Activated CD8-positive, alpha-beta memory T cell treated with anti-CD3 and anti-CD28 coated beads for 4 hours (primary cell): Measurements from ENCODE around the gene FGF18.

Experiments
- DNase-seq, 2 donors: peaks; one replicate each; pipeline ENCODE4 v3.0.0-alpha.2; 2020; ENCODE audit warnings: low read depth in 2 of 2

FGF18 gene

DNA sequence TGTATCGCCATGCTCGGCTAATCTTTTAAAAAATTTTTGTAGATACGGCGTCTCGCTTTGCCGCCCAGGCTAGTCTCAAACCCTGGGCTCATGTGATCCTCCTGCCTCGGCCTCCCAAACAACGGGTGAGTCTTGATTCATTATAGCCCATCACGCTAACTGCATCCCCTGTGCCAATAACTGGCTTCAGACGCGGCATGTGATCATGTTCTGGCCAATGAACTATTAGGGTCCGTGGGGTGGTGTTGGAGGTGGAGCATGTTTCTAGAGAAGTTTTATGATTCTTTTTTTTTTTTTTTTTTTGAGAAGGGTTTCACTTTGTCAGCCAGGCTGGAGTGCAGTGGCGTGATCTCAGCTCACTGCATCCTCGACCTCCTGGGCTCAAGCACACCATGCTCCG is 51.0 kb downstream of the FGF18 start:
- no peak for DNase-seq

DNA sequence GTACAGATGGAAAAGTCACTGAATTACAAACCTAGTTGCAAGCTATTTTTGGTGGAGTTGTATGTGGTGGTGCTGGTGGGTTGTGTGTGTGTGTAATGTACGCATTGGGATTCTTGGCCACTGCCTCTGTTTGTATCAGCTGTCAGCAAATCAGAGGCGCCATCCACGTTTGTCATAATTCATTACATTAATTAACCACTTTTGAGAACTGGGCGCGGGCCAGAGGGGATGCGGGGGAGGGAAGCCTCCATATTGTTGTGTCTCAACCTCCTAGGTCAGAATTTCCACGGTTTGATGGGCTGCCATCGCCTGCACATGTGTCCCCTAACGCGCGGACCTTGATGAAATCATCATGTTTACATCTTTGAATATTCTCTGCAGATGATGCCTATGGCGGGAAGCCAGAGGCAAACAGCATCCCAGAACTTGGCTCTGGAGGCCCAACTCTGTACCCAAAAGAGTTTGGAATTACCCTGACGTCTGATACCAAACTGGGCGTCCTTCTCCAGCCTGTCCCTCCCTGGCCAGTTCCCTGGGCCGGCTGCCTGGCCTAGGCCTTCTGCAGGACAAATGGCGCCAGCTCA is 54.9 kb downstream of the FGF18 start:
- no peak for DNase-seq

DNA sequence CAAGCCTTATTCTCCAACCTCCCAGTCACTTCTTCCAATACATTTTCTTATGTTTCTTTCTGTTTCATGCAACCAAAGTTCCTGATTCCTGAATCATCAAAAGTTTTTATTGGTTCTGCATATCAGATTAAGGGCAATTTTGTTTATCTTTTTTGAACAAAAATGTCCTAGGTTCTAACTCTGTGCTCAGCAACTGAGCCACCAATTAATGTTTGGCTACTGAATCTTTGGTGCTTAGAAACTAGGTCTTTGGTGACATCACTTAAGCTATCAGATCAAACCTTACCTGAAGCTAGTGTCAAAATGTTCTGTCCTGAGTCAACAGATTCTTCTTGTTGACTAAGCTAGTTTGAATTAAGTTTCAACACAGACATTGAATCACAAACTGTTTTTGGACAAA is 56.1 kb downstream of the FGF18 start:
- DNase-seq = no peak

DNA sequence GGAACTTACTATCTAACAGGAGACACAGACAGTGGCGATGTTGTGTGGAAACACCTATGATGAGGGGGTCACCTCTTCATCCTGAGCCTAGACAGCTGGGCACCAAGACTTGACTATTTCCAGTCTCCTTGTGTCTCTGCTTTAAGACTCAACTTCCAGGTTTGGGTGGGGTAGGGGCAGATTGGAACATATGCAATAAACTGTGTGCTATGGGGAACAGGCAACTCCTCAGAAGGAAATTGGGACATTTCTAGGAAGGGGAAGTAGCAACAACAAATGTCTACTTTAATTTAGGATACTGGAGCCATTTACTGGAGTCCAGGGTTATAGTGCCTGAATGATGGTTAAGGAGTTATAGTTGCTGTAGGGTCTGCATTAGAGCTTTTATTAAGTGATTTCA is 57.3 kb downstream of the FGF18 start:
- no peak for DNase-seq

DNA sequence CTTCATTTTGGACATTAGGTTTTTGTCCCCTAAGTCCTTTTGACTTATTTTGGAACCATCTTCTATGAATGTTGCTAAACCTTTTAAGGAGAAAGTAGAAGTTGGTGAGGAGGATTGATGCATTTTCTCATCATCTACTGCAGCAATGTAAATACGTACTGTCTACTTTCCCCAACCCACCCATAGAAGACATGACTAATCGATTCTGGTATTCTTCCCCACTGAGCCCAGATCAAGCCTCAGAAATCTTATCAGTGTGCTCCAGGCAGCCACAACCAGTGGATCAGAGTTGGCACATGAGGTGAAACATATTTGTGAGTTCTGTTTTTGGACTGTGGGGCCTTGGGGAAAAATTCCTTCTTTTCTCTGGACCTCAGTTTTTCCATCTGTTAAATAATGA is 57.7 kb downstream of the FGF18 start:
- DNase-seq = no peak

DNA sequence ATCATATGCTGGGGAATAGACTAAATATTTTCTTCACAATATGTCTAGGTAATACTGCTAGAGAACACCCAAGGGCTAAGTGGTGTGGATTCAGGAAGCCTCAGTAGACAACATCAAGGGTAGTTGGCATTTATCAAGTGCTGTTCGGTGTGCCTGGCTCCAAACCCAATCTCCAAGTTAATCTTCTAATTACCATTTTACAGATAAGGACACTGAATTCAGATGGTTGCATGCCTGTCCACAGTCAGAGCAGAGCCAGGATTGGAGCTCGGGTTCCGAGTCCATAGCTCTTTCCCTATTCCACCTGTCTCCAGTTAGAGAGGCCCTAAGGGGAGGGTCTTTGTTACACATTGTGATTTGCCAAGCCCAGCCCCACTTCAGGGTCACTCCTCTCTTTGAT is 58.2 kb downstream of the FGF18 start:
- DNase-seq = no peak

DNA sequence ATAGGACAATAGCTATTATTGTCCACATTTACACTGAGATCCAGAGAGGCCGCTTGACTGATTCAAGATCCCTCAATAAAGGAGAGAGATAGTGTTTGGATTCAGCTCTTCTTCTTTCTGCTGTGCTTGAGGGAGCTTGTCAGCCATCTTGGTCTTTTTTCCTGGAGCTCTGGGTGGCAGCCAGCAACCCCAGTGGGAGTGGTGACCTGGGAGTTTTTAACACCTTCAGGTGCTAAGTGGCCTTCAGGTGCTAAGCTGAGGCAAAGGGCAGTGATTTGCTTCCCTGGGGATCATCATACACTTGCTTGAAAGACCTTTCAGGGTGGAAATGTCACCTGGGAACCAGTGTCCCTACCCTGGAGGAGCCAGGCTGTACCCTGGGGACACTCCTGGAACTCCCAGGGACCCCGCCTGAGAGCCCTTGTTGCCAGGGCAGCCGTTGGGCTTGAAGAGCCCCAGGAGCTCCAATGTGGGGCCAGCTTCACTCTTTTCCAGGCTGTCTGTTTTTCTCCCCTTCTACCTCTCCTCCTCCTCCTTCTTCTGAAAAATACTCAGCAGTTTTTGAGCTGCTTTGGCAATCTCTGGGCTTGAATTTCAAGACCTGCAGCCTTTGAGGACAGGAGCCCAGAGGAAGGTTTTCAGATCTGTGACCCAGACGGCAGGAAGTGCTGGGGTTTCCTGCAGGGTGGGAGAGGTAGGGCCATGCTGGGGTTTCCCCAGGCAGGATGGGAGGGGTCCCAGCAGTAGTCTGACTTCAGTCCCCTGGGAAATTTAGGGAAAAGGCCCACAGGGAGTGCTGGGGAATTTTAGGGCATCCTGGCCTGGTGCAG is 59.7 kb downstream of the FGF18 start:
- no peak for DNase-seq

DNA sequence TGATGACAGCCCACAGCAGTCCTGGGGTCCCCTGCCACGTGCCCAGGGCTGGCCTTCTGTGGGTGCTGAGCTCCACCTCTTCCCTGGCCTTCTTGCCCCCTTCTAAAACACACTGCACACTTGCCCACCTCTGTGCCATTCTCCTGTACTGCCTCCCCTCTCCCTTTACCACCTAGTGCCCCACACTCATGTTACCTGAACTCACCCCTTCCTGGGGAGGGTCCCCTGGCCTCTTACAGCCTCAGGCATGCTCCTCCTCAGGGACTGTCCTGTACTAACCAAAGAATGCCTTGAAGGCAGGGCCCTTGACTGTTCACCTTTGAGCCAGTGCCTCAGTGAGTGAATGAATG is 60.3 kb downstream of the FGF18 start:
- DNase-seq = no peak

DNA sequence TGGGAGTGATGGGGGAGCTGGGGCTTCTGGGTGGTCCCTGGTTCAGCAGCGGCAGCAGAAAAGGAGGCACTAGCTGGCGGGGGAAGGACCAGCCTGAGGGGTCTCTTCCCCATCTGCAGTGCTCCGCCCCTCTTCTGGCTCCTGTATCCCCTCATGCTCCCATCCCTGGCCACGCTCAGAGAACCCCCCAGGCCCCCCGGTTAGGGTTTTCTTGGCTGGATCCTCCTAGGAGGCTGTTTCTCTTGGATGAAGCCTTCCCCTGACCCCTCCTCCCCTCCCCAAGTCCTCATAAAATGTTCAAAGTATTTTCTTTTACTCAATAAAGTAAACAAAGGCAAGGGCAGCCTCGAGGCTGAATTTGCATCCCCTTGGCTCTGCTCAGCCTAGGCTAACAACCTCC is 60.8 kb downstream of the FGF18 start:
- no peak for DNase-seq

DNA sequence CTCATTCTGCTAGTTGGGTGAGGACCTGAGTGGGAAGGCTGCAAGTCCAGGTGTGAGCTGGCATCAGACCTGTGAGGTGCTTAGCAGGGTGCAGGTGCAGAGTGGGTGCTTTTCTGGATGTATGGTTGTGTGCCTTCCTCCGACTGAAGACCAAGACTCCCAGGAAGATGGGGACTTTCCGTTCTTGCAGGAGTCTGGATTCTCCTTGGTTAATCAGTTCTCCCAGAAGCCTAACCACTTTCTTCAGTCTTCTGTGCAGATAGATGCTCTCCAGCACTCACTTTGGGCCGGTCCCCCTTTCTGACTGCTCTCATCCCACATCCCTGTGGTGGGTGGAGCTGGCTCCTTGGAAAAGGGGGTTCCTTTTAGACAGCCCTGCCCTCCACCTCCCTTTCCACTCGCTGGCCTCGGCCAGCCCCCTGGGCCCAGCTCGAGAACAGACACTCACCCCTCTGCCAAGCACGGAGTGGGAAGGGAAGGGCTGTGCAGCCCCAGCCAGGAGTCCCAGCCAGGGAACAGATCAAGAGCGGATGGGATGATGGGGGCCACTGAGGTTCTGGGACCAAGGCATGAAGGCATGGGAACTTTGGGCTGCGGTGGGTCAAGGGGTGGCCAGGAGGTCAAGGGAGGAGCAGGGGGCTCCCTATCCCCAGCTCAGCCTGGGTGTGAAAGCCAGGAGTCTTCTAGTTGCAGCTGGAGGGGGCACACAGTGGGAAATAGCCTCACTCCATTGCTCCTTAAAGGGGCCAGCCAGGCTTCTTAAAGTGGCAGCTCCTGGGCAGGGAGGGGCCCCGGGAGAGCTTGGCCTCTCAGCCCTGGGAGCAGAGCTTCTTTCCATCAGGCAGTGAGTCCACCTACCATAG is 62.4 kb downstream of the FGF18 start:
- DNase-seq = no peak

DNA sequence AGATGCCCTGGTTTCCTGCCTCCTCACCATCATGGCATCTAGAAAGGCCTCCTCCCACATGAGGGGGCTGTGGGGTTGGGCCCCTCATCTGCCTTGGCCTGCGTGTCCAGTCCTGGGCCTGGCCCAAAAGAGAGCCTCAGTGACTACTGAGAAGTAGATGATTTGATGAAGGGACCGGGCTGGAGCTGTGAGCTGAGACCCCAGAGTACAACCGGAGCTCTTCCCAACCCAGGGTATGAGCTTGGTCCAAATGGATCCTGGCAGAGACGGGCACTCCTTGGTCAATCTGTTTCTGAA is 62.9 kb downstream of the FGF18 start:
- DNase-seq = no peak

DNA sequence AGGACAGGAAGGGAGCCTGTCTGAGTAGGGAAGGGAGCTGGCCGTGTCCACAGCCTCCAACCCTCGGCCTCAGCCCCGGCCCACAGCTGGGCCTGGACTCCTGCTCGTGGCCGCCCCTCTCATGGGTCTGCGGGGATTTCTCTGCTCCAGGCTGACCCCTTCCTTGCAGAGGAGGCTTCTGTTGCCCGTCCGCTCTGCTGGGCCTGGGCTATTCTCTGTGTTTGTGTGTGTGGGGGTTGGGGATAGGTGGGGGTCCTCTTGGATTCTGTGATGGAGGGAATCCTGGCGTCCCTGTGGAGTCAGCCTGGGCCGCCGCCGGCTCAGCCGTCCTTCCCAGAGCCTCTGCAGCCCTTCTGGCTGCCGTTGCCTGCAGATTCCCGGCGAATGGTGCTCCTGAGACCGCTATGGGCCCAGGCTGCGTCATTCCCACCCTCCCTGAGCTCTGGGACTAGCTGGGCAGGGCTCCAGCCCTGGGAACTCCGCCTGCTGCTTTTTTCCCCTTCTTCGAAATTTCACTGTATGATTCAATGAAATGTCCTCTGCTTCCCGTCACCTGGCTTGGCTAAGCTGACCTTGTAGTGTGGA is 64.2 kb downstream of the FGF18 start:
- no peak for DNase-seq

DNA sequence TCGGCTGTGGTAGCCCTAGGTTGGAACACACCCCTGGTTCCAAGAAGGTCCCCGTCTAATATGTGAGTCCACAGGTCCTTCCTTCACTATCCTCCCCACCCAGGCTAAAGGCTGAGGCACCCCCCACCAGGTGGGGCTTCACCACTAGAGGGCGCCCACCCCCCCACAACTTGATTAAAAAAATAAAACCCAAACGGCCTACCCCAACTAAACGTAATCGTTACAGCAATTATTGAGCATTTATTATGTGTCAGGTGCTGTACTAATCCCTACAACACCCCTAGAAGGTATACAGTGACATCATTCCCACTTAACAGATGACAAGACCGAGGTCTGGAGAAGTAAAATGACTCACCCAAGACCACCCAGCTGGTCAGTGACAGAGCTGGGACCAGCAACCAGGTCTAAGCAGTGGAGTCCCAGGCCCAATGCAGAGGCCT is 65.0 kb downstream of the FGF18 start:
- DNase-seq = peak; percentile 5 to 12

DNA sequence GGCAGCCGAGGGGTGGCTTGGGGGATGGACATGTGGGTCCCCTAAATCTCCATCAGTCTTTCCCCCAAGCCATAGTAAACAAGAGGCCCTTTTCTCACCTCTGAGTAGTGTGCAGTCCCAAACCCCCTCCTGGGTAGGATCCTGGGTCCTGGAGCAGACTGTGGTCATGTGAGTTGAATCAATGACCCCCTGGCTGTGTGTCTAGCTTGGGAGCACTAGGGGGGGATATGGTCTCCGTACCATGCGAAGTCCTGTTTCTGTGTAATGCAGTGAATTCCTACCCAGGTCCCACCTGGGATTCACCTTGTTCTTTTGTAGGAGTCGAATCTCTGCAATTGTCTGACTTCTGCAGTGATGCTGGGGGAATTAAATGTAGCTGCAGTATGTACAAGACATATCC is 66.2 kb downstream of the FGF18 start:
- no peak for DNase-seq

DNA sequence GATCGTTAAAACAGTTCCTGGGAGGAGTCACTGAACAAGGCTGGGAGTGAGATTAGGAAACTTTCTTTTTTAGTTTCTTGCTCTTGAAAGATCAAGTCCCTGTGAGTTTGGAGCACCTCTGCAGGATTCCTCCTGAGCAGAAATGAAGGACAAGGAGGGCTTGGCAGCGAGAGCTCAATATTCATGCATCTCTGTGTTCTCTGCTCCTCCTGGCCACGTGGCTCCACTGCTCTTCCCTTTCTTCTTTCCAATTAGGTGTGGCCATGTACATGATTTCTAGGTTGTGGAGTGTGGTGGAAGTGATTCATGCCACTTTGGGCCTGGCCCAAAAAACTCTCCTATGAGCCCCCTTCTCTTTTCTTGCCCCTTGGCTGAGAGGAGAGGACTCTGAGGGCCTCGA is 67.2 kb downstream of the FGF18 start:
- no peak for DNase-seq

DNA sequence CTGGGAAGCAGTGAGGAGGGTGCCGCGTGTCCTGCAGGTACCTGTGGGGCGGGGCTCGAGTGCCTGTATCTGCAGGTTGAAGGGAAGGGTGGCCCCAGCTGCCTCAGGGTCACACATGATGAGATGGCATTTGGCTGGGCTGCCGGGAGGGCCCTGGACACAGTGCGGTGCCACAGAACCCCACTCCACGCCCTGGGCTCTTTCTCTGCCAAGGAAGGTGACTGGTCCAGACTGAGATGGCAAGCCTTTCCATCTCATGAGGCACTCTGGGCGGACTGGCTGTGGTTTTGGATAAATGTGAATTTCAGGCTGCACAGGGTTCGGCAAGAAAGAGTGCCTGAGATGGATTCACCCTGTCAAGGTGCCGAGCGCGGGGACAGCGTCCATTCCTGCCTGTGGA is 69.4 kb downstream of the FGF18 start:
- no peak for DNase-seq

DNA sequence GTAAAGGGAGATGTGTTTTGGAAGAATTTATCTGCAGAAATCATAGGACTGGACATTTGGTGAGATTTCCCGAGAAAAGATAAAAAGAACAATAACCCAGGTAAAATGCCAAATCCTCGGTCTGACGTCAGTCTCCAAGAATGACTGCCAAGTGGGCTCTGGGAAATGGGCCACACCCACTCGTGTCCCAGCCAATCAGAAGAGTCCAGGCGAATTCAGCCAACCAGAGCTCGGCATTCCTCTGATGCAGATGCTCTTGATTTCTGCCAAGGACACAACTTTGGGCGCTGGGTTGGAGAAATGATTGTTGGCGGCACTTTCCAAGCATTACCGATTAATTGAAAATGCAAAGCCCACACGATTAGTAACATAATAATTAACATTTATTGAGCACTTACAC is 73.3 kb downstream of the FGF18 start:
- no peak for DNase-seq

DNA sequence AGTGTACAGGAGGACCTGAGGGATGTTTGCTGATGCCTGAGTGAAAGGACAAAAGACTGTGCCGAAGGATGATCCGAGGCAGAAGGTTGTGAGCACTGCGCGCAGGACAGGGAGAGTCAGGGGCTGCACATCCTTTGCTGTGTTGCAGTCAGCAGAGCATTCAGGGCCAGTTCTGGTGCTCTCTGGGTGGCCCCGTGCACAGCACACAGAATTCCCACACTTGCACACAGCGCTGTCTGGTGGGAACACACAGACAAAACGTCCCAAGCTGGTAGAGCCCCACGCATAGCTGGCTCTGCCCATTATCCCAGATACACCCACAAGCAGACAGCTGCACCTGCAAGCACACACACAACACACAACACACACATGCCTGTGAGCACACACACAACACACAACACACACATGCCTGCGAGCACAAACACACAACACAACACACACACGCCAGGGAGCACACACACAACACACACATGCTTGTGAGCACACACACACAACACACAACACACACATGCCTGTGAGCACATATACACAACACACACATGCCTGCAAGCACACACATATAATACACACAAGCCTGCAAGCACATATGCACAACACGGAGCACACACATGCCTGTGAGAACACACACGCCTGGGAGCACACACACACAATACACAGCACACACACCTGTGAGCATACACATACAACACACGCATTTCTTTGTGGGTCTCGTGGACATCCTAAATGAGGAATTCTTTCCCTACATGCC is 74.4 kb downstream of the FGF18 start:
- no peak for DNase-seq

DNA sequence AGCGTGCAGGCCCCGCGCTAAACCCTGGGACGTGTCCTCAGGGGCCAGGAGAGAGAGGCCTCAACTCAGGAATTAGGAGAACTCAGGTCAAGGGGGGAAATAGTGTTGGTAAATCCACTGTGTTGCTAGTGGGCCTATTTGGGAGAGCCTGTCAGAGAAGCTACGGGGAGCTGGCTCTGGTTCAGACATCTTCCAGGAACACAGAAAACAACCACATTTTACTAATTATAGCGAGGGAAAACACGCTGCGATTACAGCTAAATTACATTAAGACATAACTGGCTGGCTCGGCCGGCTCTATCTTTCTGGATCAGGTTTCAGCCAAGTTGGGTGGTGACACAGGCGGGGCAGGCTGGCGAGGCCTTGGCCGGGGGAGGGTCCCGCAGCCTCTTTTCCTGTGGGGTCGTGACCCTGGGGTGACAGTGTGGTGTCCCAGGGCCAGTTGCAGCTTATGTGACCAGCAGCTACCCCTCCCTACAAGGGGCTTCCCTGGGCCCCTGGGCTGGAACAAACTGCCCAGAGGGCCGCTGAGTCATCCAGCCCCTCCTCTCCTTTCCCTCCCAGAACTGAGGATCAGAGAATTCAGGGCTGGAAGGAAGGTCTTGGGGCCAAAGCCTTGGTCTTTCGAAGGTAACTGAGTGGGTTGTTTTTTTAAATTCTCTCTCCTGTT is 75.1 kb downstream of the FGF18 start:
- no peak for DNase-seq

DNA sequence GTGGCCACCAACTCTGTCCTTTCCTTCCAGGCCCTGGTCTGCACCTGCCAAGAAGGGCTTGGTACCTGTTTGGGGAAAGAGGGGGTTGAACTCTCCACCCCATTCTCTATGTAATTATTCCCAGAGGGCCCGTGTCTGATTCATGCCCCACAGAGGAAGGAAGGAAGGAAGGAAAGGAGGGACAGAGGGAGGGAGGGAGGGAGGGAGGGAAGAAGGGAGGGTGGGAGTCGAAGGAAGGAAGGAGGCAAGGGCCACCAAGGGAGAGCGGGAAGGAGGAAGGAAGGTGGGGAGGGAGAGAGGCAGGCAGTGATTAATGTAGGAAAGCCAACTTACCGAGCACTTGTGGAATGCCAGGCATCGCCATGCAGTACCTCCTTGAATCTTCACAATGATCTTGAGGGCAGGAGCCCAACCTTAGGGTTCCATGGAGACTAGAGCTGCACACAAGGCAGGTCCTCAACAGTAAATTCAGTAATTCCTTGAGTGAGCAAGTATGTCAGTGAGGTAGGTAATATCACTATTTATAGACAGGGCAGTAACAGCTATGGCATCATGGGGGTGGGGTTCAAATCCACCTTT is 75.8 kb downstream of the FGF18 start:
- DNase-seq = no peak

DNA sequence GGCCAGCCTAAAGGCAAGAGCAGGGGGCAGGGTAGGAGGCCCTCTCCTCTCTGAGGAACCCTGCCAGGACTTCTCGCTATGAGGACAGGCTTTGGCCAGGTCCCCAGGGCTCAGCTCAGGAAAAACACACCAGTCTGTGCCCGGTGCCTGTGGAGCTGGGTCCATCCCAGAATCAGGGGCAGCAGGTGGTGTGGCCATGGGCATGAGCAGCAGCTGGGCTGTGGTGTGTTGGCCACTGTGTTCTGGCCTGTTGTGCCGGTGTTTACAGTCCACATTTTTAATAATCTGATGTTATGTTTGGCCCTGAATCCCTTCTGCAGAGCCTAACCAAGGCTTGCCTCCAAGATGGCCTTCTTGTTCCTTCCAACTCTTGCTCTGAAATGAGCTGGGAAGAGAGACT is 77.0 kb downstream of the FGF18 start:
- DNase-seq = no peak
